IMR-90 (cell line): ENCODE data around the gene PNPLA5. TPM values are rescaled to one million over a fixed set of nuclear protein-coding genes. Genes with fewer than 3 reads are reported as not detected.

Experiments
- ATAC-seq: fragments of 200-7000 bp; cut with Tn5 transposase; 2 replicates; pipeline ENCODE4 v1.9.1; 2020; ENCODE audit warnings: low read depth, mild to moderate bottlenecking, moderate library complexity
- BruUV-seq: library from RNA; stranded (reverse); fragments of 400-500 nt; replicated peaks from 2 replicates; lab custom pipeline; 2021; lab: Mats Ljungman, UMichigan
- CTCF ChIA-PET: fragments of 300-600 bp; formaldehyde crosslinking; extraction: SDS; loops from one replicate; lab custom pipeline; 2021; ENCODE audit warnings: antibody characterized with exemption; lab: Yijun Ruan, JAX
- POLR2A ChIA-PET: fragments of 300-600 bp; sonication (Branson Sonifier 250); formaldehyde crosslinking; loops from one replicate; lab custom pipeline; 2022; ENCODE audit warnings: antibody characterized with exemption; ENCODE audit not compliant: unreplicated experiment; lab: Charles Lee
- DNase-seq: peaks from one replicate; pipeline ENCODE4 v3.0.0; 2013
- H2AFZ ChIP-seq: replicated peaks from 2 replicates; pipeline ENCODE3; 2013; ENCODE audit warnings: low read length, mild to moderate bottlenecking; ENCODE audit not compliant: poor library complexity
- H2AK5ac ChIP-seq: 2 replicates; pipeline ENCODE4 v1.6.1; 2013; ENCODE audit warnings: low read depth, low read length, inconsistent platforms
- H2AK9ac ChIP-seq: replicated peaks from 2 replicates; pipeline ENCODE3; 2013; ENCODE audit warnings: mild to moderate bottlenecking, low read depth, low read length, moderate library complexity; ENCODE audit not compliant: poor library complexity
- H2BK120ac ChIP-seq: 2 replicates; pipeline ENCODE4 v1.6.1; 2013; ENCODE audit warnings: low read depth, low read length, inconsistent platforms
- H2BK15ac ChIP-seq: 3 replicates; pipeline ENCODE4 v1.6.1; 2013; ENCODE audit warnings: low read depth, low read length, inconsistent platforms
- H2BK20ac ChIP-seq: 2 replicates; pipeline ENCODE4 v1.6.1; 2013; ENCODE audit warnings: low read depth, mild to moderate bottlenecking, inconsistent platforms, low read length, moderate library complexity
- H2BK5ac ChIP-seq: 2 replicates; pipeline ENCODE4 v1.6.1; 2013; ENCODE audit warnings: mild to moderate bottlenecking, low read depth, low read length, inconsistent platforms; ENCODE audit not compliant: poor library complexity, severe bottlenecking
- H3K14ac ChIP-seq: replicated peaks from 2 replicates; pipeline ENCODE4 v1.6.1; 2013; ENCODE audit warnings: low read depth, low read length, inconsistent platforms
- H3K18ac ChIP-seq: 2 replicates; pipeline ENCODE4 v1.6.1; 2013; ENCODE audit warnings: low read depth, low read length, control low read depth
- H3K23ac ChIP-seq: 2 replicates; pipeline ENCODE4 v1.6.1; 2013; ENCODE audit warnings: low read depth, low read length, inconsistent platforms
- H3K27ac ChIP-seq: 2 replicates; pipeline ENCODE4 v1.5.1; 2013; ENCODE audit warnings: mild to moderate bottlenecking, control low read depth, low read length; ENCODE audit not compliant: insufficient read depth
- H3K27me3 ChIP-seq: 2 replicates; pipeline ENCODE4 v1.6.1; 2013; ENCODE audit warnings: low read length; ENCODE audit not compliant: control insufficient read depth, insufficient read depth
- H3K36me3 ChIP-seq: 2 replicates; pipeline ENCODE4 v1.6.1; 2013; ENCODE audit warnings: low read length, mixed read lengths; ENCODE audit not compliant: control insufficient read depth, insufficient read depth
- H3K4ac ChIP-seq: 2 replicates; pipeline ENCODE4 v1.6.1; 2013; ENCODE audit warnings: low read depth, low read length, inconsistent platforms
- H3K4me1 ChIP-seq: 2 replicates; pipeline ENCODE4 v1.6.1; 2013; ENCODE audit warnings: low read length, mixed read lengths; ENCODE audit not compliant: control insufficient read depth, insufficient read depth
- H3K4me2 ChIP-seq: 2 replicates; pipeline ENCODE4 v1.6.1; 2013; ENCODE audit warnings: low read depth, mild to moderate bottlenecking, control low read depth, low read length, moderate library complexity
- H3K4me3 ChIP-seq: 2 replicates; pipeline ENCODE4 v1.5.1; 2013; ENCODE audit warnings: low read depth, mild to moderate bottlenecking, control low read depth, low read length, moderate library complexity; ENCODE audit not compliant: insufficient read depth
- H3K56ac ChIP-seq: 2 replicates; pipeline ENCODE4 v1.6.1; 2013; ENCODE audit warnings: low read length, inconsistent platforms; ENCODE audit not compliant: insufficient read depth; ENCODE audit errors: extremely low read depth
- H3K79me1 ChIP-seq, 2 experiments: 2 replicates each; pipeline ENCODE4 v1.6.1; 2013; ENCODE audit warnings: low read length in 2 of 2, inconsistent platforms in 1 of 2, low read depth in 1 of 2
- H3K9ac ChIP-seq: 2 replicates; pipeline ENCODE4 v1.6.1; 2013; ENCODE audit warnings: low read depth, low read length, control low read depth
- H3K9me1 ChIP-seq: 2 replicates; pipeline ENCODE4 v1.6.1; 2013; ENCODE audit warnings: low read length, inconsistent platforms; ENCODE audit not compliant: insufficient read depth
- H3K9me3 ChIP-seq: 2 replicates; pipeline ENCODE4 v1.6.1; 2013; ENCODE audit warnings: low read length; ENCODE audit not compliant: control insufficient read depth, insufficient read depth
- H4K20me1 ChIP-seq: 2 replicates; pipeline ENCODE4 v1.6.1; 2013; ENCODE audit warnings: low read length, inconsistent platforms; ENCODE audit not compliant: insufficient read depth
- H4K5ac ChIP-seq: 2 replicates; pipeline ENCODE4 v1.6.1; 2013; ENCODE audit warnings: mild to moderate bottlenecking, low read depth, low read length, control low read depth
- H4K8ac ChIP-seq, 2 experiments: 2 replicates each; pipeline ENCODE4 v1.6.1; 2013; ENCODE audit warnings: low read depth in 2 of 2, low read length in 2 of 2, control low read depth in 1 of 2, inconsistent platforms in 1 of 2
- H4K91ac ChIP-seq: 2 replicates; pipeline ENCODE4 v1.6.1; 2013; ENCODE audit warnings: low read depth, low read length, inconsistent platforms; ENCODE audit not compliant: insufficient read depth
- BHLHE40 ChIP-seq: fragments of 150-350 bp; IDR thresholded peaks from 2 replicates; pipeline ENCODE4 v1.6.1; 2016; ENCODE audit warnings: mild to moderate bottlenecking, low read depth, low read length
- CEBPB ChIP-seq: IDR thresholded peaks from 2 replicates; pipeline ENCODE4 v1.6.1; 2012; ENCODE audit warnings: low read depth, low read length, improper control_type of control experiment
- CHD1 ChIP-seq: IDR thresholded peaks from 2 replicates; pipeline ENCODE4 v1.6.1; 2012; ENCODE audit warnings: low read depth, low read length, improper control_type of control experiment
- CTCF ChIP-seq: conservative IDR thresholded peaks from 2 replicates; pipeline ENCODE4 v1.5.1; 2012; ENCODE audit warnings: mild to moderate bottlenecking, low read depth, low read length, improper control_type of control experiment
- ELK1 ChIP-seq: fragments of 150-350 bp; IDR thresholded peaks from 2 replicates; pipeline ENCODE4 v1.6.1; 2016; ENCODE audit warnings: low read depth, mild to moderate bottlenecking, low read length, moderate library complexity, borderline replicate concordance
- FOS ChIP-seq: fragments of 150-350 bp; IDR thresholded peaks from 2 replicates; pipeline ENCODE4 v1.6.1; 2016; ENCODE audit warnings: low read depth, low read length
- MXI1 ChIP-seq: IDR thresholded peaks from 2 replicates; pipeline ENCODE4 v1.6.1; 2012; ENCODE audit warnings: low read depth, mild to moderate bottlenecking, low read length, moderate library complexity, borderline replicate concordance
- POLR2A ChIP-seq: IDR thresholded peaks from 2 replicates; pipeline ENCODE4 v1.6.1; 2012; ENCODE audit warnings: mild to moderate bottlenecking, low read depth, low read length
- RAD21 ChIP-seq: IDR thresholded peaks from 2 replicates; pipeline ENCODE4 v1.6.1; 2012; ENCODE audit warnings: low read length, improper control_type of control experiment
- USF2 ChIP-seq: fragments of 150-350 bp; IDR thresholded peaks from 2 replicates; pipeline ENCODE4 v1.6.1; 2017; ENCODE audit warnings: mild to moderate bottlenecking, antibody characterized with exemption, low read length, low read depth
- WGBS, 2 experiments: methylation state at CpG; one replicate each; pipeline versions ENCODE4 v1.1.5 to v1.1.7; 2013; ENCODE audit warnings: missing lambda C conversion rate in 2 of 2; ENCODE audit not compliant: insufficient read length in 1 of 2; ENCODE audit errors: extremely low coverage in 2 of 2; 5-methylcytosine and 5-hydroxymethylcytosine counted together
- dilution Hi-C: fragments of 300-500 bp; cut with HindIII; formaldehyde crosslinking; loops from one replicate; pipeline ENCODE4 v1.14.3; 2018; ENCODE audit warnings: low sequenced_read_pairs; ENCODE audit not compliant: unreplicated experiment
- in situ Hi-C: fragments of 300-500 bp; cut with MboI; formaldehyde crosslinking; loops from 3 replicates; pipeline ENCODE4 v1.14.3; 2019; ENCODE audit warnings: low sequenced_read_pairs, inconsistent platforms, mixed read lengths
- intact Hi-C: fragments of 100-400 bp; cut with micrococcal nuclease; formaldehyde crosslinking; loops from 2 replicates; pipeline ENCODE4 v1.10.0; 2022
- polyA plus RNA-seq, 3 experiments: library from polyadenylated mRNA; depleted of rRNA; stranded (reverse); fragments of >200 nt; gene quantifications; 2 replicates each; pipeline ENCODE4 v1.2.3, GENCODE V29; 2012; ENCODE audit warnings: low replicate concordance in 1 of 3
- total RNA-seq: library from RNA; depleted of rRNA; stranded (reverse); fragments of >200 nt; gene quantifications from 2 replicates; pipeline ENCODE4 v1.2.3, GENCODE V29; 2012

PNPLA5 gene
- total and polyA plus RNA-seq, 2 of the 4 experiments (the other 2 are of a cell fraction), result 0.18 to 0.44 TPM

GRCh38 chr22:43833286-43834240 is 58.2 kb downstream of the PNPLA5 start:
- no peak overlapping the region for H3K4me3 ChIP-seq
- no peak for ATAC-seq
- H3K9me1 ChIP-seq, result peaks cover 8% of the 10 kb centered on the region
- no peak overlapping the region for H4K91ac ChIP-seq
- no peak for TF ChIP-seq POLR2A
- TF ChIP-seq RAD21, result no peak
- TF ChIP-seq CTCF, result no peak
- no peak for TF ChIP-seq FOS
- no peak for TF ChIP-seq ELK1
- TF ChIP-seq BHLHE40, result no peak
- no peak for TF ChIP-seq CHD1
- TF ChIP-seq MXI1, result no peak
- TF ChIP-seq USF2, result no peak
- TF ChIP-seq CEBPB, result no peak
- no peak overlapping the region for H3K27ac ChIP-seq
- WGBS, 2 experiments, result 73% methylated on average over 18 of the region's 36 CpGs; no CpG with 5 or more reads in 1 of the 2 experiments
- ChIA-PET CTCF (no interaction called here), POLR2A (no interaction called here)
- no peak overlapping the region for H4K5ac ChIP-seq
- in situ Hi-C loops (no loop called here), dilution Hi-C loops (no loop called here), intact Hi-C loops (no loop called here)
- no peak overlapping the region for H3K9ac ChIP-seq
- BruUV-seq, result no TSS peak
- H3K4ac ChIP-seq, result no peak overlapping the region
- no peak overlapping the region for H2AK9ac ChIP-seq
- no peak overlapping the region for H2AFZ ChIP-seq
- H2BK5ac ChIP-seq, result no peak overlapping the region
- no peak overlapping the region for H3K56ac ChIP-seq
- no peaks in the 10 kb centered on the region; the same call in 1 of the 2 replicates for H3K27me3 ChIP-seq
- H3K9me3 ChIP-seq, result no peaks in the 10 kb centered on the region
- H4K8ac ChIP-seq, result no peak overlapping the region
- H2BK120ac ChIP-seq, result no peak overlapping the region
- no peak overlapping the region for H3K18ac ChIP-seq
- no peak for DNase-seq
- peaks cover 7% of the 10 kb centered on the region; the same call in 1 of the 2 replicates for H3K36me3 ChIP-seq
- no peak overlapping the region for H3K14ac ChIP-seq
- no peak overlapping the region for H2BK15ac ChIP-seq
- peaks cover 23% of the 10 kb centered on the region for H3K4me1 ChIP-seq
- H3K4me2 ChIP-seq, result no peak overlapping the region
- H3K79me1 ChIP-seq, result no peaks in the 10 kb centered on the region
- no peak overlapping the region for H2AK5ac ChIP-seq
- no peak overlapping the region for H2BK20ac ChIP-seq
- H3K23ac ChIP-seq, result no peak overlapping the region
- no peaks in the 10 kb centered on the region; the same call in 1 of the 2 replicates for H4K20me1 ChIP-seq
